GDM1 (cell line): ENCODE measurements around the gene MLPH.

Source experiments
- DNase-seq: peaks from one replicate; lab custom pipeline; 2025; lab: John Stamatoyannopoulos, UW

MLPH gene

DNA sequence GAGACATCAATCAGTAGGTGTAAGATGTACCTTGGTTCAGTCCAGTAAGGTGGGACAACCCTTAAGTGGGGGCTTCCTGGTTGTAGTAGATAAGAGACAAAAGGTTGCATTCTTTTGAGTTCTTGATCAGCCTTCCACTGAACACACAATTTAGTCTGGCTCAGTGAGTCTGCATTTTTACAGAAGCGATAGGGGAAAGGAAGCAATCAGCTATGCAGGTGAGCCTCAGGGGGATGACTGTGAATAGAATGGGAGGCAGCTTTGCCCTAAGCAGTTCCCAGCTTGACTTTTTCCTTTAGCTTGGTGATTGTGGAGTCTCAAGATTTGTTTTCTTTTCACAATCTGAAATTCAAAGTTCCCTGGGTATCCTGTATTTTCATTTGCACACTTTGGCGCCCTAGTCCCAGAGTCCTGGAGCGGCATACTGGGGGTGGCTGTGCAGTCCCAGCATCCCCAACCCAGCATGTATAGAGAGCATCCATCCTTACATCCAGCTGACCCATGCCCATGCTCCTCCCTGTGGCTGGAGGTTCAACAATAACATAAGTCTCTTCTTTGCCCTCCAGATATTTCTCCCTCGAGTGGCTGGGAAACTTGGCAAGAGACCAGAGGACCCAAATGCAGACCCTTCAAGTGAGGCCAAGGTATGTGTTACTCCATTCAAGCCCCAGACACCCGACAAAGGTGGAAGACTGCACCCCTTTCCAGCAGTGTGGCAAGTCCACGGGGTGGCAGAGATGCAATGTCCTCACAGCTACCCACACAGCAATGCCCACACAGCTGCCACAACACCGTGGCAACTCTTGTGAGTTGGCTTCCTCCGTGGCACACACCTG lies 59.2 kb downstream of the MLPH start:
- DNase-seq, result no peak

DNA sequence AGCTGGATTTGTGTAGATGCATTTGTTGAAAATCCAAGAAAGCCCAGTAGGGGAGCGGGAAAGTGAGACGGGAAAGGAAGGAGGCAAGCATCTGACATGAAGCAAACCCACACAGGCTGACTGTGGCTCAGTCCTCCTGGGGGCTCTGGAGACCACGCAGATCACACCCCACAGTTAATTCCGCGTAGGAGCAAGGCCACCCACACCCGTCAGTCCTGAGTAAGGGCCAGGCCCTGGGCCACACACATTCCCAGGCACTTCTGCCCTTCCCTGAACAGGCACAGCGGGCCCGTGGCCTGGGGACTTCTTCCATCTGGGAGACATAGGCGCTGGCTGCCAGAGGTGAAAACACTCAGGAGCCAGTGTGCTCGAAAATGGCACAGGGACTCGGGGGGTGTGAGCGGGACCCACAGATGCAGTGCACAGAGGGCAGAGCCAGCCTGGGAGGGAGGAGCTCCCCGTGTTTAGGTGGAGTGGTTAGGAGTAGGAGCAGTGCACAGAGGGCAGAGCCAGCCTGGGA lies 59.9 kb downstream of the MLPH start:
- DNase-seq, result no peak

DNA sequence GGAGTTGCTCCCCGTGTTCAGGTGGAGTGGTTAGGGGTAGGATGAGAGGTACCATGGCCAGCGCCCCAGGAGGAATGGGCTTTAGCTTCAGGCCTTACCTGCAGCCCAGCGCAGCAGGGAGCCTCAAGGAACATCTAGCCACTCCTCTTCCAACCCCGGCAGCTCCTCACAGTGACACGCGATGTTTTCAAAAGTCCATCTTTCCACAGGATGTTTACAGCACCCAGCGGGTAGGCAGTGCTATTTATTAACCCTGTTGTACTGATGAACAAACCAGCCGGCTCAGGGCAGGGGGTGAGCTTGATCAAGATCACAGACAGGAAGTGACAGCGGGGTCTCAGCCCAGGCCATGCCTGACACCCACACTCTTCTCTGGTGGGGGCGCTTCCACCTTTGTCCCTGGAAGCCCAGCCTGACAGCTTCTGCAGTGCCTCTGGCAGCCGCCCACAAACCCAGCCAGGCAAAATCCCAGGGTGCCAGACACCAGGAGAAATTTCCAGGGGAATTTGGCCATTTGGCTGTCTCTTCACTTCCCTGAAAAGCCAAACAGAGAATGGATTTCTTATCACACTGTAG lies 60.9 kb downstream of the MLPH start:
- no peak for DNase-seq

DNA sequence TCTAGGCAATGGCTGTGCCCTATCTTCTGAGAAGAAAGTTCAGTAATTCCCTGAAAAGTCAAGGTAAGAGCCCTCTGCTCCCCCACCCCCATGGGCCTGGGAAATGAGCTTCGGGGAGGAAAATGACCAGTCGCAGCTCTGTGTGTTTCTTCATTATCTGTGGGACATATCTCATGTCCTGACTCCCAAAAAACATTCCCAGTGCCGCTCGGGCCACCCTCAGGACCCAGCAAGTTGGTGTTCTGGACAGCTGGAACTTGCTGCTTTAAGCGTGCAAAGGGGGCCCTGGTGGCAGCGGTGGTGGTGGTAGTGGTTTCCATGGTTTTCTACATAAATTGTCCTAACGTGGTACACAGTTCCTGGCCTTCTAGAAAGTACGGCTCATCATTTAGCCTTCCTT lies 62.2 kb downstream of the MLPH start:
- DNase-seq, result no peak

DNA sequence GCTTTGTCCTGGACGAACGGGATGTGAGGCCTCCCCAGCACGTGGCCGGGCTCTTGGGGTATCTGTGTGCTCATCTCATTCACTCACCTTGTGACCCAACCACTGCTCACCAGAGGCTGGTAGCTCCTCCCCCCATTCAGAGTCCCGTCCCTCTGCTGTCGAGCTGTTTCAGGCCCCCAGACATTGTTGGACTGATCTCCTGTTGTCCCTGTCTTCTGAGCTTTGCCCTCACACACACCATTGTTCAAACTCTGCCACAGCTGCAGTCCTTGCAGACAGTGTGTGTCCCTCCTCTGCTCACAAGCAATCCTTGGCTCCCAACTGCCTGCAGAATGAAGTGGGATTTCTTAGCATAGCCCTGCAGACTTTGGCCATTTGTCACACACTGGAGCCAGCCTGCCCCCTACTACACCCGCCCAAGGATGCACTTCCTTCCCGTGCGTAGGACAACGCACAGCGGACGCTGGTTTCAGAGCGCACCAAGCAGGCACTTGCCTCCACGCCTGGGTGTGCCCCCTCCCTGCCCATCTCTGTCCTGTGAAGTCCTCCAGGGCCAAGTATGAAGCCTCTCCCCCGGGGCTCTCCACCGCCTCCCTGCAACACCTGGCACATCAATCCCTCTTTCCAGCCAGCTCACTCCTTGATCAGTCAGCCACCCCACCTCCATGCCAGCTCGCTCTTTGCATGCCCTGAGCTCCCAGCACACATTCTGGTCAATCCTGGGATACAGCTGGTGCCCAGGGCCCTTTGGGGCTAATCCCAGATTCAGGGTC lies 62.8 kb downstream of the MLPH start:
- DNase-seq, result no peak

DNA sequence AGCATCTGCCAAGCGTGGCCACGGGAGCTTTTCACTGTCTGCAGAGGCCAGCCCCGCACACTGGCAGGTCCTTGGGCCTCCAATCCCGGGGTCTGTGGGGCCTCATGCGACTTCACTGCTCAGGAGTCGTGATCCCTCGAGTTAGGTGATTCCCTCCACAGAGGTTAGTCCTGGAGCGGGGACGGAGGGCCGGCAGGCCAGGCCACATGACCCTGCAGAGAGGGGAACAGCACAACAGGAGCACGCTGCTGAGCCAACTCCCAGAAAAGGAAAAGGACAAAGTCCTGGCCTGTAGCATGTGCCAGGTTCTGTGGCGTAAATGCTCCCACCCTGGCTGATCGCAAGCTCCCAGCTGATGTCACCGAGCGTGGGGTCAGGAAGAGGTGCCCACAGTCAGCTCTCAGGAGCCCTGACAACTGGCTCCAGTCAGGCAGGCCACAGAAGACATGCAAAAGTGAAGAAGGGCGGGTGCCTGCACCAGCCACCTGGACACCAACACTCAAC lies 64.1 kb downstream of the MLPH start:
- no peak for DNase-seq

DNA sequence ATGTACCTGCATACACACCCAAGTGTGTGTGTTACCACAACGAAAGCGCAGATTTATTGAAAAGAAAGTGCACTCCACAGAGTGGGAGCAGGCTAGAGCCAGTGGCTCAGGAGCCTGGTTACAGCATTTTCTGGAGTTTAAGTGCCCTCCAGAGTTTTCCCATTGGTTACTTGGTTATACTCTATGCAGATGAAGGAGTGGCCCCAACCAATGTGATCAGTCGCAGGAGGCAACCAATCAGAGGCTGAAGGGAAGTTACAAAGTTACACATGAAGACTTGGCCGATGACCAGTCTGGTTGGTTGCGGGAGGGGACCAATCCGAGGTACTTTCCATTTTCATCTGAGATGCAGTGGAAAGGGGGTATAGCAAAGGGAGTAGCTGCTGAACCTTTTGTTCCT lies 65.9 kb downstream of the MLPH start:
- DNase-seq, result no peak

DNA sequence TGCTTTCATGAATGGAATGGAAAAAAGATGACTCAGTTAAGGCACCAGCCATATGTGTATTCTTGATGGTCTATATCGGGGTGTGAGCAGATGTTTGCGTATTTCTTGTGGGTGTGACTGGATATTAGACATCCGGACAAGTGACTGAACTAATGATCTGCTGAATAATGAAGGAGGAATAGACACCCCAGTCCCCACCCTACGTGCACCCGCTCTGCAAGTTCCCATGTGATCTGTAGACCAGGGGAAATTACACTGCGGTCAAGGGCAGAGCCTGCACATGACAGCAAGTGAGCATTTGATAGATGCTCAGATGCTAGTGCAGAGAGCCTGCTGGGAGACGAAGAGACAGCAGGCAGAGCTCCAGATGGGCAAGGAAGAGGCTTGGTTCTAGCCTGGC lies 66.9 kb downstream of the MLPH start:
- no peak for DNase-seq

DNA sequence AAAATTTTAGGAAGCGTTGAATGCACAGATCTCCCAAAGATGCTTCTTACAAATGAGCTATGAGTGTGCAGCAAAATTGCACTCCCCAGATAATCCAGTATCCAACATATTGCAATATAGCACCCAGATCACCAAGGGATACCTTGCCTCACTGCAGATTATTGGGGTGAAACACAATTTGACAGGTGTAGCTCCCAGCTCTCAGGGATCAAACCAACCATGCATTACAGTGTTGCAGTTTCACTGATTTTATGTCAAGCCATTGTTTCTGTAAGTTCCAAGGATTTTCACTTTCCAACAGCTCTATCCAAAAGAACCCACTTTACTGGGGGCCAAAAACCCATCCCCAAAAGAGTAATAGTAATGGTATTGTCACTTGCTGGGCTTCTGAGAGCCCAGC lies 68.5 kb downstream of the MLPH start:
- no peak for DNase-seq

DNA sequence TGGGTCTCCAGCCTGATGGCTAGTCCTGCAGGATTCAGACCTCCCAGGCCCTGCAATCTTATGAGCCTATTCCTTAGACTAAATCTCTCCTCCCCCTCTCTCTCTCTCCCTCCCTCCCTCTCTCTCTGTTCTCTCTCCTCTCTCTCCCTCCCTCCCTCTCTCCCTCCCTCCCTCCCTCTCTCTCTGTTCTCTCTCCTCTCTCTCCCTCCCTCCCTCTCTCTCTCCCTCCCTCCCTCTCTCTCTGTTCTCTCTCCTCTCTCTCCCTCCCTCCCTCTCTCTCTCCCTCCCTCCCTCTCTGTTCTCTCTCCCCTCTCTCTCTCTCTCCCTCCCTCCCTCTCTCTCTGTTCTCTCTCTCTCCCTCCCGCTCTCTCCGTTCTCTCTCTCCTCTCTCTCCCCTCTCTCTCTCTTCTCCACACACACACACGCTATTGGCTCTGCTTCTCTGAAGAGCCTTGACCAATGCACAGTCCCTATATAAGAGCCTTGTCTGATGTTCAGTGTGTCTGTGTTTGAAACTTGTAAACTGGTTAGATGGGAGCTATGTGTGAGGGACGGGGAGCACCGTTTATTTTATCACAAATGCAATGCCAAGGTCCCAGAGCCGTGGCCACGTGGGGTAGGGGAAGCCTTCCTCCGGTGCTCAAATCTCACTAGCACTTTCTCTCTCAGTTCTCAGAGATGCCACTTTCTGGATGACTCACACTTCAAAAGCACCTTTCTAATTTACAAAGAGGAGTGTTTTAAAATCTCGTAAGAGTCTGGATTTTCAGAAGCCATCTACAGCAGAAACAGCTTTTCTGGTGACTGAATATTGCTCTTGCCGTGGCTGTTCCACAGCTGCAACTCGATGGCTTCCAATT lies 70.0 kb downstream of the MLPH start:
- no peak for DNase-seq

DNA sequence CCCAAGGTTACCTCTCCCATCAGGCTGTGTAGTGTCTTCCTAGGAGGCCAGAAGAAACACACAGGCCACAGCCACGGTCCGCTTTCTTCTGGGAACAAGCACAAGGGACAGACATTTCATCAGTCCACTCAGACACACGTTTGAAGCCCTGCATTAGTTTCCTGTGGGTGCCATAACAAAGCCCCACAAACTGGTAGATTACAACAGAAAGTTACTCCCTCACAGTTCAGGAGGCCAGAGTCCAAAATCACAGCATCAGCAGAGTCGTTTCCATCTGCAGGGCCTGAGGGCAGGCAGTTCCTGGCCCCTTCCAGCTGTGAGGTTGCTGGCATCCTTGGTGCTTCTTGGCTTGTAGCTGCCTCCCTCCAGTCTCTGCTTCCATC lies 70.6 kb downstream of the MLPH start:
- no peak for DNase-seq

DNA sequence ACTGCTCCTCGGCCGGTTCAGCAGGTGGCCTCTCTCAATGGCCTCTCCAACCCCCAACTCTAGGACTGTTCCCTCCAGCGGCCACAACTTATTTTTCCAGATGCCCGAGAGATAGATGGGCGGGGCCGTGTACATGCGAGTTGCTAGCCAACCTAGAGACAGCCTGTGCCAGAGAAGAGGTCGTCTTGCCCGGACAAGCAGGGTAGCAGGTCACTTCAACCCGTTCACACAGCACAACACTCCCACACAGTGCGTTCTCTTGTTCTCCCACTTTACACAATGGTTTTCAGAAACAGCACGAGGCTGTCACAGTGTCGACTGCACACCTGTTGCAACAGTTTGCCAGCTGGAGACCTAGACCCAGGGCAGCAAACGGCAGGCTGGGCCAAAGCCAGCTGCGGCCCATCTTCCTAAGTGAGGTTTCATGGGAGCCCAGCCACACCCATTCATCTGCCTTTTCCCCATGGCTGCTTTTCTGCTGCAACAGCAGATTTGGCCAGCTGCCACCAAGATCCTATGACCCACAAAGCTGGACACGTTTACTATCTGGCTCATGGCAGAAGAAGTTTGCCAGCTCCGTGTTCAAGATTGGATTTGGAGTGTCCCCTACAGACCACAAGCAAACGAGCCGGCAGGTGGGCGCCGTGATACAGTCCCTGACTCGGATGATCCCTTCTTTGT lies 72.0 kb downstream of the MLPH start:
- DNase-seq, result no peak

DNA sequence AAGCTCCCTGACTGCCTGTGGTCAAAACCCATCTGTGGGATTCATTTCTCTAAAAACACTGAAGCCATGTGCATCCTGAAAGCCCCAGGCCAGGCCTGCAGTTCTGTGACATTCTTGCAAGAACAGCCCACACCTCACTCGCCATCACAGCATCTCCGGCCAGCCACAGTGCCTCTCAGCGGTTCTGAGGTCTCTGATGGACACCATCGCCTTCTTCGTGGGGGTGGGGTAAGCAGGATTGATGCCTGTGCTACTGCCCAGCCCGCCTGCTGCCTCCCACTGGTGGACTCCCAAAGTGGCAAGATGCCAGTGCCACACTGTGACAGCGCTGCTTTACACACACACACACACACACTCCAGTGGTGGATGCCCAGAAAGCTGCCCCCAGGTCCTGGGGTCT lies 74.2 kb downstream of the MLPH start:
- no peak for DNase-seq

DNA sequence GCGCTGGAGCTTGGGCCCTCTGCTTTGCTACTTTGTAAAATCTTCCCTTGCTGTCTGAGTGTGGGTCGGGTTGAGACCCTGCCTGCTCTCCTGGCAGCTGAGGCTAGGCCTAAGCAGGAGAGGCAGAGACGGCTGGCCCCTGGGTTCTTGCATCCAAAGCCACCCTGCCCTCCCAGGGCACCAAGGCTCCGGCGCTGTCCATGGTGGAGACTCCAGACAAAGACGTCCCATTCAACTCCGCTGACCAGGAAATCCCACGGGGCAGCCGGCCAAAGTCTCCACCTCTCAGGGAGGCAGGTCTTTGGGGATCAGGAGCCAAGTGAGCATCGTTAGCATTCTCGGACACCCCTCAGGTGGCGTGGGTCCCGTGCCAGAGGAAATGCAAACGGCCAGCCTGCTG lies 76.8 kb downstream of the MLPH start:
- no peak for DNase-seq

DNA sequence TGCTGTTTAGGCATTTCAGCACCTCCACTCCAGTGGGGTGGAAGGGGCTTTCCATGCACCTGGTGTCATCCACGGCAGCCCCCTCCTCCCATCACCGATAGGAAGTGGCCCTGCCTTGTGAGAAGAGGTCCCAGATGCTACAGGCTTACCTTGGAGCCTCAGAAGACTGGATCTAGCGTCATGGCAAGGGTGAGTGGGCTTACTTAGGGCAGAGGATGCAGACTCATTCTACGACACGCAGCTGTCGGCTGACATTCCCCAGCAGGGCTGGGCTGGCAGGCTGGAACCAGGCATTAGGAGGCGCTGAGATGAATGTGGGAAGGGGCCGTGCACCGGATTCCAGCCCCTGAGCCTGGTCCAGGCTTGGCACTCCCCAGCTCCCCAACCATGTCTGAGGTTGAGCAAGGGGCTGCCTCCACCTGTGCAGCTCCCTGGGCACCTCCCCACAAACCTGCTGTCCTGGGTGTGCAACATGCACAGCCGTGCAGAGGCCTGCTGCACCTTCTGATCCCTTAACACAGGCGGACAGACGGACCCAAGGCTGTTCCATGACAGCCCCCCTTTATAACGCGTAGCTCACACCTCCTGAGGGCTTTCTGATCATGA lies 77.6 kb downstream of the MLPH start:
- DNase-seq, result no peak

DNA sequence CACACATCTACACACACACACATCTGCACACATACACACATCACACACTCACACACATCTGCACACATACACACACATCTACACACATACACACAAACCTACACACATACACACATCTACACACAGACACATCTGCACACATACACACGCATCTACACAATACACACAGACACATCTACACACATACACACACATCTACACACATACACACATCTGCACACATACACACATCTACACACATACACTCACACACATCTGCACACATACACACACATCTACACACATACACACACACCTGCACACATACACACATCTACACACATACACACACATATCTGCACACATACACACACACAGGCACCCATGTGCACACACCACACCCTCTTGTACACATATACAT lies 78.9 kb downstream of the MLPH start:
- DNase-seq, result no peak

DNA sequence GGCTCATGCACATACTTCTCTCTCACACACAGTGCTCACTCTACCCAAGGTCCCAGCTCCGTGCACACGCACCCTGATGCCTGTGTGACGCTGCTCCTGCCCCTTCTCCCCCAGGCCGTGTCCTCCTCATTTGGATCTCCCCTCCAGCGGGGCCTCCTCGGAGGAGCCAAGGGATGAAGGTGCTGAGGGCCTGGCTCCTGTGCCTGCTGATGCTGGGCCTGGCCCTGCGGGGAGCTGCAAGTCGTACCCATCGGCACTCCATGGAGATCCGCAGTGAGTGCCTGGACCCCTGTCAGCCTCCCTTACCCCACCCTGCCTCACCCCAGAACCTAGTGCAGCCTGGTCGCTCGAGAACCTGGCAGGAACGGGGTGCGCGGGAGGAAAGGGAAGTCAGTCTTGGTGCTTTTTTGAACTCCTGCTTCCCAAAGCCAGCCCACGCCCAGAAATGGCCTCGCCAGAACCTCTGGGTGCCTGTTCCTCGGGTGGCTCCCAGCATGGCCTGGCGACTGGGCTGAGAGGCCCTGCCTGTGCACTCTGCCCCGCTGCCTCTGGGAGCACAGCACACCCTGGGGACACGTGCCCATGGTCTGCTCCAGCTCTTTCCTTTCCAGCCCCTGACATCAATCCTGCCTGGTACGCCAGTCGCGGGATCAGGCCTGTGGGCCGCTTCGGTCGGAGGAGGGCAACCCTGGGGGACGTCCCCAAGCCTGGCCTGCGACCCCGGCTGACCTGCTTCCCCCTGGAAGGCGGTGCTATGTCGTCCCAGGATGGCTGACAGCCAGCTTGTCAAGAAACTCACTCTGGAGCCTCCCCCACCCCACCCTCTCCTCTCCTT lies 79.6 kb downstream of the MLPH start, which contains the start of gene PRLH:
TSS of gene PRLH (plus strand) at position 174 of the 835 bp plus-strand sequence. CDS start at position 174, 0 bp downstream.
- DNase-seq, result no peak

DNA sequence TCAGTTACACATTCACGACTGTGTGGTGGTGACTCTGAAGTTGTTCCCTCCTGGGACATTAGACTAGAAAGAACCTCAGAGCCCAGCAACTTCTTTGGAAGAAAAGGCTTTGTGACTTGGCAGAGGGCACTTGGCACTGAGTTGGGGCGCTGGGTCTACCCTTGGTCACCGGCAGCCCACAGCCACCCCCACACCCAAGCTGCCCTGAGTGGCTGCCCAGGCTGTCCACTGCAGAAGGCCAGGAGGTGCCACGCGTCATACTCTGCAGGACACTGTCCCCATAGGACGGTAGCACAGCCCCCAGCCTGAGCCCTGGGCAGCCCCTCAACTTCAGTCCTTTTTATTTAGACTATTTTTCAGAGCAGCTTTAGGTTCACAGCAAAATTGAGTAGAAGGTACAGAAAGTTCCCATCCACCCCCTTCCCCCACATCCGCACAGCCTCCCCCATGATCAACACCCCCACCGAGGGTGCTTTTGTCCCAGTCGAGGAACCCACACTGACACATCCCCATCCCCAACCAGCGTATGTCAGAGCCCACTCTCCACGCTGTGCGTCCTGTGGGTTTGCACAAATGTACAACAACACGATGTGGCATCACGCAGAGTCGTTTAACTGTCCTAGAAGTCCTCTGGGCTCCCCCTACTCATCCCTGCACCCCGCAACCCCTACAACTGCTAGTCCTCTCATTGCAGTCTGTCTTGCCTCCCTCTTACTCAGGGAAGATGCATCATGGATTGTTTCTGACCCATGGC lies 80.4 kb downstream of the MLPH start:
- no peak for DNase-seq

DNA sequence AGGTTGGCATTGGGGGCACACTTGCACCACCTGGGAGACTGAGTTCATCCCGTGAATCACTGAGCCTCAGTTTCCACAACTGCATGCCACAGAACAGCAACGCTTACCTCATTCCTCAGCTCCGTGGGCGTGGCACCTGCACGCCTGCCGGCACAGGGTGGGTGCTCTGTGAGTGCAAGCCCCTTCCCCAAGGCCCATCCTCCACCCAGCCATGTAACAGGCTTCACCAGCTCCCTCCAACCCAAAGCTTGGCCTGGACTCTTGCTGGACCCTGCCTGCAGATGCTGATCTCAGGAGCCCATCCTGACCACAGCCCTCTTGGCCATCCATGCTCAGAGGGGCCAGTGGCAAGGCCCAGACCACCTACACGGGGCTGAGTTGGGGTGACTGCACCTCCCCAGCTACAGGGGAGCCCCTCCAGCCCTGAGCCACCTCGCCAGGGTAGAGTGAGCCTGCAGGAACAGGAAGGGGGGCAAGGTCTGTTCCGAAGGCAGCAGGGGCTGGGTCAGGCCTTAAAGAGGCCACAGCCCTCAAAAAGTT lies 81.1 kb downstream of the MLPH start:
- DNase-seq, result no peak
